ENCODE measurements around the gene PATZ1.

The PATZ1 gene

DNA sequence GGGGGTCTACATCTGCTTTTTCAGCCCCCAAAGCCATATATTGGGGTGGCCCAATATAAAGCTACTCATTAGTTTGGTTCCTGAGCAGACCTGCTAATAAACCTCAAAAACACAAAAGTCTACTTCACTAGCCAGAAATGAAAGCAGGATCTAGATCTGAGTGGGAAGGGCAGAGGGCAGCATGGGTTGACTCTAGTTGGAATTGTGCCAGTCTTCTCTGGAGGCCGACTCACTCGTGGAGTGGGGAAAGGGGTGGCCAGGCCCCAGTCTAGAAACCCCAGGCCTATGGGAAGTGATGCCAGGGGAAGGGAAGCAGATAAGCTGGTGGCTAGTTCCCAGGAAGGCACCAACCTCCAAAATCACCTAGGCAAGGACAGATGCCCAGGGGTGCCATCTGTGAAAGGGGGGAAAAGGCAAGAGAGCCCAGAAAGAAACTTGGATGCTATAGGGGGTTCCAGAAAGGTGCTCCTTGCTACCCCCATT lies 5.3 kb downstream of the PATZ1 start:
- ATAC-seq, result no peak
- TF ChIP-seq TCF4 (CRISPR knock-in tag; IDR thresholded peaks at IDR 0.05; ENCODE audit: borderline replicate concordance) (no peak), ZNF8 (CRISPR knock-in tag; IDR thresholded peaks at IDR 0.05) (no peak), ZFP30 (CRISPR knock-in tag; IDR thresholded peaks at IDR 0.05) (no peak), TOX (CRISPR knock-in tag; IDR thresholded peaks at IDR 0.05; ENCODE audit: borderline replicate concordance) (no peak), GLIS3 (CRISPR knock-in tag; IDR thresholded peaks at IDR 0.05) (no peak), SNAI2 (CRISPR knock-in tag; IDR thresholded peaks at IDR 0.05) (no peak), ESRRG (CRISPR knock-in tag; IDR thresholded peaks at IDR 0.05) (no peak), BACH2 (CRISPR knock-in tag; IDR thresholded peaks at IDR 0.05; ENCODE audit: borderline replicate concordance) (no peak), ZNF70 (CRISPR knock-in tag; IDR thresholded peaks at IDR 0.05) (no peak), OSR1 (CRISPR knock-in tag; IDR thresholded peaks at IDR 0.05) (no peak), ZFP3 (CRISPR knock-in tag; IDR thresholded peaks at IDR 0.05) (no peak), ARNTL (CRISPR knock-in tag; IDR thresholded peaks at IDR 0.05; ENCODE audit: borderline replicate concordance, low read depth) (no peak), ISL1 (CRISPR knock-in tag; IDR thresholded peaks at IDR 0.05) (no peak), ZNF565 (CRISPR knock-in tag; conservative IDR thresholded peaks at IDR 0.05; ENCODE audit: low read depth) (no peak)
- TF ChIP-seq, protein P1, sequence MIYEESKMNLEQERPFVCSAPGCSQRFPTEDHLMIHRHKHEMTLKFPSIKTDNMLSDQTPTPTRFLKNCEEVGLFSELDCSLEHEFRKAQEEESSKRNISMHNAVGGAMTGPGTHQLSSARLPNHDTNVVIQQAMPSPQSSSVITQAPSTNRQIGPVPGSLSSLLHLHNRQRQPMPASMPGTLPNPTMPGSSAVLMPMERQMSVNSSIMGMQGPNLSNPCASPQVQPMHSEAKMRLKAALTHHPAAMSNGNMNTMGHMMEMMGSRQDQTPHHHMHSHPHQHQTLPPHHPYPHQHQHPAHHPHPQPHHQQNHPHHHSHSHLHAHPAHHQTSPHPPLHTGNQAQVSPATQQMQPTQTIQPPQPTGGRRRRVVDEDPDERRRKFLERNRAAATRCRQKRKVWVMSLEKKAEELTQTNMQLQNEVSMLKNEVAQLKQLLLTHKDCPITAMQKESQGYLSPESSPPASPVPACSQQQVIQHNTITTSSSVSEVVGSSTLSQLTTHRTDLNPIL (CRISPR knock-in tag; IDR thresholded peaks at IDR 0.05; ENCODE audit: low read depth), result no peak
- TF ChIP-seq, protein P2, sequence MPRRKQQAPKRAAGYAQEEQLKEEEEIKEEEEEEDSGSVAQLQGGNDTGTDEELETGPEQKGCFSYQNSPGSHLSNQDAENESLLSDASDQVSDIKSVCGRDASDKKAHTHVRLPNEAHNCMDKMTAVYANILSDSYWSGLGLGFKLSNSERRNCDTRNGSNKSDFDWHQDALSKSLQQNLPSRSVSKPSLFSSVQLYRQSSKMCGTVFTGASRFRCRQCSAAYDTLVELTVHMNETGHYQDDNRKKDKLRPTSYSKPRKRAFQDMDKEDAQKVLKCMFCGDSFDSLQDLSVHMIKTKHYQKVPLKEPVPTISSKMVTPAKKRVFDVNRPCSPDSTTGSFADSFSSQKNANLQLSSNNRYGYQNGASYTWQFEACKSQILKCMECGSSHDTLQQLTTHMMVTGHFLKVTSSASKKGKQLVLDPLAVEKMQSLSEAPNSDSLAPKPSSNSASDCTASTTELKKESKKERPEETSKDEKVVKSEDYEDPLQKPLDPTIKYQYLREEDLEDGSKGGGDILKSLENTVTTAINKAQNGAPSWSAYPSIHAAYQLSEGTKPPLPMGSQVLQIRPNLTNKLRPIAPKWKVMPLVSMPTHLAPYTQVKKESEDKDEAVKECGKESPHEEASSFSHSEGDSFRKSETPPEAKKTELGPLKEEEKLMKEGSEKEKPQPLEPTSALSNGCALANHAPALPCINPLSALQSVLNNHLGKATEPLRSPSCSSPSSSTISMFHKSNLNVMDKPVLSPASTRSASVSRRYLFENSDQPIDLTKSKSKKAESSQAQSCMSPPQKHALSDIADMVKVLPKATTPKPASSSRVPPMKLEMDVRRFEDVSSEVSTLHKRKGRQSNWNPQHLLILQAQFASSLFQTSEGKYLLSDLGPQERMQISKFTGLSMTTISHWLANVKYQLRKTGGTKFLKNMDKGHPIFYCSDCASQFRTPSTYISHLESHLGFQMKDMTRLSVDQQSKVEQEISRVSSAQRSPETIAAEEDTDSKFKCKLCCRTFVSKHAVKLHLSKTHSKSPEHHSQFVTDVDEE (CRISPR knock-in tag; IDR thresholded peaks at IDR 0.05), result no peak
- TF ChIP-seq, protein P3, sequence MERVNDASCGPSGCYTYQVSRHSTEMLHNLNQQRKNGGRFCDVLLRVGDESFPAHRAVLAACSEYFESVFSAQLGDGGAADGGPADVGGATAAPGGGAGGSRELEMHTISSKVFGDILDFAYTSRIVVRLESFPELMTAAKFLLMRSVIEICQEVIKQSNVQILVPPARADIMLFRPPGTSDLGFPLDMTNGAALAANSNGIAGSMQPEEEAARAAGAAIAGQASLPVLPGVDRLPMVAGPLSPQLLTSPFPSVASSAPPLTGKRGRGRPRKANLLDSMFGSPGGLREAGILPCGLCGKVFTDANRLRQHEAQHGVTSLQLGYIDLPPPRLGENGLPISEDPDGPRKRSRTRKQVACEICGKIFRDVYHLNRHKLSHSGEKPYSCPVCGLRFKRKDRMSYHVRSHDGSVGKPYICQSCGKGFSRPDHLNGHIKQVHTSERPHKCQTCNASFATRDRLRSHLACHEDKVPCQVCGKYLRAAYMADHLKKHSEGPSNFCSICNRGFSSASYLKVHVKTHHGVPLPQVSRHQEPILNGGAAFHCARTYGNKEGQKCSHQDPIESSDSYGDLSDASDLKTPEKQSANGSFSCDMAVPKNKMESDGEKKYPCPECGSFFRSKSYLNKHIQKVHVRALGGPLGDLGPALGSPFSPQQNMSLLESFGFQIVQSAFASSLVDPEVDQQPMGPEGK (CRISPR knock-in tag; IDR thresholded peaks at IDR 0.05; ENCODE audit: borderline replicate concordance), result no peak
- TF ChIP-seq, protein P4, sequence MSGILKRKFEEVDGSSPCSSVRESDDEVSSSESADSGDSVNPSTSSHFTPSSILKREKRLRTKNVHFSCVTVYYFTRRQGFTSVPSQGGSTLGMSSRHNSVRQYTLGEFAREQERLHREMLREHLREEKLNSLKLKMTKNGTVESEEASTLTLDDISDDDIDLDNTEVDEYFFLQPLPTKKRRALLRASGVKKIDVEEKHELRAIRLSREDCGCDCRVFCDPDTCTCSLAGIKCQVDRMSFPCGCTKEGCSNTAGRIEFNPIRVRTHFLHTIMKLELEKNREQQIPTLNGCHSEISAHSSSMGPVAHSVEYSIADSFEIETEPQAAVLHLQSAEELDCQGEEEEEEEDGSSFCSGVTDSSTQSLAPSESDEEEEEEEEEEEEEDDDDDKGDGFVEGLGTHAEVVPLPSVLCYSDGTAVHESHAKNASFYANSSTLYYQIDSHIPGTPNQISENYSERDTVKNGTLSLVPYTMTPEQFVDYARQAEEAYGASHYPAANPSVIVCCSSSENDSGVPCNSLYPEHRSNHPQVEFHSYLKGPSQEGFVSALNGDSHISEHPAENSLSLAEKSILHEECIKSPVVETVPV (CRISPR knock-in tag; IDR thresholded peaks at IDR 0.05), result no peak
- TF ChIP-seq, protein P5, sequence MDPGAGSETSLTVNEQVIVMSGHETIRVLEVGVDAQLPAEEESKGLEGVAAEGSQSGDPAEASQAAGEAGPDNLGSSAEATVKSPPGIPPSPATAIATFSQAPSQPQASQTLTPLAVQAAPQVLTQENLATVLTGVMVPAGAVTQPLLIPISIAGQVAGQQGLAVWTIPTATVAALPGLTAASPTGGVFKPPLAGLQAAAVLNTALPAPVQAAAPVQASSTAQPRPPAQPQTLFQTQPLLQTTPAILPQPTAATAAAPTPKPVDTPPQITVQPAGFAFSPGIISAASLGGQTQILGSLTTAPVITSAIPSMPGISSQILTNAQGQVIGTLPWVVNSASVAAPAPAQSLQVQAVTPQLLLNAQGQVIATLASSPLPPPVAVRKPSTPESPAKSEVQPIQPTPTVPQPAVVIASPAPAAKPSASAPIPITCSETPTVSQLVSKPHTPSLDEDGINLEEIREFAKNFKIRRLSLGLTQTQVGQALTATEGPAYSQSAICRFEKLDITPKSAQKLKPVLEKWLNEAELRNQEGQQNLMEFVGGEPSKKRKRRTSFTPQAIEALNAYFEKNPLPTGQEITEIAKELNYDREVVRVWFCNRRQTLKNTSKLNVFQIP (CRISPR knock-in tag; IDR thresholded peaks at IDR 0.05; ENCODE audit: borderline replicate concordance, low read depth), result no peak

DNA sequence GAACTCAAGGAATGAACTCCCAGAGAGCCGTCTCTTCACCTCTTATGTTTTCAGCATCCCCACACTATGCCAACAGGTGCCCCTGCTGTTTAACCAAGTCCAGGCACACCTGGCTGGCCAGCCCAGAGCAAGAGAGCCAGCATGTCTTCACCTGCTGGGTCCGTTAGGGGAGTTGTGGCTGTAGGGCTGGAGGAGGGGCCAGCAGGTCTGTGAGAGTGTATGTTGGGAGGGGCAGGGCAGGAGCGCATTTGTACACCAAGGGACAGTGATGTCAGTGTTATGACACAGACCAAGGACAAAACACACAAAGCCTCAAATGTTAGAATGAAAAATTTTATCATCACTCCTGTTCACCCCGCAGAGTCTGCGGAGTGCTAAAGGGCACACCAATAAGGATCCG lies 5.8 kb downstream of the PATZ1 start:
- no peak for ATAC-seq
- TF ChIP-seq TCF4 (CRISPR knock-in tag; IDR thresholded peaks at IDR 0.05; ENCODE audit: borderline replicate concordance) (no peak), ZNF8 (CRISPR knock-in tag; IDR thresholded peaks at IDR 0.05) (no peak), SNAI2 (CRISPR knock-in tag; IDR thresholded peaks at IDR 0.05) (no peak), TOX (CRISPR knock-in tag; IDR thresholded peaks at IDR 0.05; ENCODE audit: borderline replicate concordance) (no peak), GLIS3 (CRISPR knock-in tag; IDR thresholded peaks at IDR 0.05) (no peak), ZFP30 (CRISPR knock-in tag; IDR thresholded peaks at IDR 0.05) (no peak), ZNF70 (CRISPR knock-in tag; IDR thresholded peaks at IDR 0.05) (no peak), ZC3H10 (CRISPR knock-in tag; IDR thresholded peaks at IDR 0.05) (no peak), ISL1 (CRISPR knock-in tag; IDR thresholded peaks at IDR 0.05) (no peak), RARB (CRISPR knock-in tag; IDR thresholded peaks at IDR 0.05) (no peak), ARNTL (CRISPR knock-in tag; IDR thresholded peaks at IDR 0.05; ENCODE audit: borderline replicate concordance, low read depth) (no peak), ZFP3 (CRISPR knock-in tag; IDR thresholded peaks at IDR 0.05) (no peak), OSR1 (CRISPR knock-in tag; IDR thresholded peaks at IDR 0.05) (no peak), PPARA (CRISPR knock-in tag; IDR thresholded peaks at IDR 0.05; ENCODE audit: borderline replicate concordance) (no peak), CSDC2 (CRISPR knock-in tag; IDR thresholded peaks at IDR 0.05) (no peak), ESRRG (CRISPR knock-in tag; IDR thresholded peaks at IDR 0.05) (no peak)
- TF ChIP-seq, protein P3 (CRISPR knock-in tag; IDR thresholded peaks at IDR 0.05; ENCODE audit: borderline replicate concordance), result no peak
- TF ChIP-seq, protein P5 (CRISPR knock-in tag; IDR thresholded peaks at IDR 0.05; ENCODE audit: borderline replicate concordance, low read depth), result no peak
- TF ChIP-seq, protein P4 (CRISPR knock-in tag; IDR thresholded peaks at IDR 0.05), result no peak
